GM18508 (cell line): Measurements from ENCODE around the gene DLD.

ENCODE experiments used
- ATAC-seq: cut with Tn5 transposase; IDR thresholded peaks from one replicate; pipeline ENCODE4 v1.9.1; 2021; ENCODE audit warnings: moderate number of reproducible peaks; ENCODE audit not compliant: insufficient read depth, unreplicated experiment

Gene DLD

GRCh38 chr7:107961405-107961804, 70.4 kb downstream of the DLD start:
- no peak for ATAC-seq

GRCh38 chr7:107962817-107963216, 71.8 kb downstream of the DLD start:
- no peak for ATAC-seq

- ATAC-seq: no peak
These were observed 73.5 kb downstream of the DLD start for GRCh38 chr7:107964510-107964909.

- ATAC-seq: no peak
These were observed 75.7 kb downstream of the DLD start for GRCh38 chr7:107966711-107967110.

- ATAC-seq: no peak
These were observed 76.4 kb downstream of the DLD start for GRCh38 chr7:107967420-107967819.

- no peak for ATAC-seq
These were observed 77.5 kb downstream of the DLD start for GRCh38 chr7:107968449-107968848.

- ATAC-seq: no peak
These were observed 78.9 kb downstream of the DLD start for GRCh38 chr7:107969856-107970255.
